ENCODE results near the gene ADGRG1.

- TF ChIP-seq ESRRA (CRISPR knock-in tag; IDR thresholded peaks at IDR 0.05; ENCODE audit: borderline replicate concordance) (no peak), E2F1 (CRISPR knock-in tag; IDR thresholded peaks at IDR 0.05) (no peak), CTCF (IDR thresholded peaks at IDR 0.05) (no peak)
Measured at GRCh38 chr16:57636184-57636583, 7.8 kb downstream of the ADGRG1 start.
